Activated CD8-positive, alpha-beta T cell treated with anti-CD3 and anti-CD28 coated beads for 36 hours (primary cell): ENCODE data around the gene TMEM178A. TPM values are rescaled to one million over a fixed set of nuclear protein-coding genes. Genes with fewer than 3 reads are reported as not detected.

Source experiments
- ATAC-seq: fragments of 200-7000 bp; cut with Tn5 transposase; one replicate; pipeline ENCODE4 v1.10.0; 2021; ENCODE audit warnings: mild to moderate bottlenecking, moderate library complexity
- CTCF ChIA-PET: fragments of 350-600 bp; sonication (Branson Sonifier 250); formaldehyde crosslinking; loops from one replicate; lab custom pipeline; 2021; ENCODE audit warnings: antibody characterized with exemption; lab: Charles Lee
- POLR2A ChIA-PET: fragments of 350-600 bp; sonication (Branson Sonifier 250); formaldehyde crosslinking; loops from one replicate; lab custom pipeline; 2021; ENCODE audit warnings: antibody characterized with exemption; lab: Charles Lee
- DNase-seq: peaks from one replicate; pipeline ENCODE4 v3.0.0-alpha.2; 2020
- H3K27ac Mint-ChIP-seq: one replicate; pipeline ENCODE4 v1.8.0; 2021; ENCODE audit warnings: mild to moderate bottlenecking, mixed read lengths
- H3K27me3 Mint-ChIP-seq: one replicate; pipeline ENCODE4 v1.8.0; 2021; ENCODE audit warnings: mixed read lengths
- H3K36me3 Mint-ChIP-seq: one replicate; pipeline ENCODE4 v1.8.0; 2021; ENCODE audit warnings: low read depth, mixed read lengths
- H3K4me1 Mint-ChIP-seq: one replicate; pipeline ENCODE4 v1.8.0; 2021; ENCODE audit warnings: low read depth, mixed read lengths
- H3K4me3 Mint-ChIP-seq: one replicate; pipeline ENCODE4 v1.8.0; 2021; ENCODE audit warnings: mild to moderate bottlenecking, moderate library complexity, mixed read lengths
- H3K9me3 Mint-ChIP-seq: one replicate; pipeline ENCODE4 v1.8.0; 2021; ENCODE audit warnings: mixed read lengths
- CTCF ChIP-seq: fragments of 200-600 bp; IDR thresholded peaks from one replicate; pipeline ENCODE4 v1.8.0; 2022; ENCODE audit warnings: antibody characterized with exemption, mild to moderate bottlenecking
- intact Hi-C: fragments of 100-400 bp; cut with micrococcal nuclease; formaldehyde crosslinking; loops from one replicate; pipeline ENCODE4 v1.10.0; 2022
- total RNA-seq, 2 experiments: library from RNA; stranded (reverse); gene quantifications; one replicate each; pipeline ENCODE4 v1.2.3, GENCODE V29; 2021

Gene TMEM178A
- total RNA-seq, 2 experiments from 2014 or later: 0.23 to 0.31 TPM

- Mint-ChIP-seq H3K36me3 (peaks cover 49% of the 10 kb centered on the region), H3K9me3 (no peaks in the 10 kb centered on the region), H3K27ac (no peak overlapping the region), H3K4me1 (peaks cover 2% of the 10 kb centered on the region), H3K4me3 (no peak overlapping the region), H3K27me3 (no peaks in the 10 kb centered on the region)
- ATAC-seq: no peak
- no peak for DNase-seq
- intact Hi-C loops: no loop called here
- ChIA-PET CTCF (interaction anchor here (6.4 kb wide), 1 partner anchor 12 kb away, joined by 26 read pairs; no protein-coding TSS in a partner anchor), POLR2A (no interaction called here)
- no peak for TF ChIP-seq CTCF
Measured at GRCh38 chr2:39741871-39742270, 76.2 kb downstream of the TMEM178A start.

GRCh38 chr2:39743269-39743776, 77.6 kb downstream of the TMEM178A start:
- no peaks in the 10 kb centered on the region for H3K9me3 Mint-ChIP-seq
- H3K36me3 Mint-ChIP-seq: peaks cover 37% of the 10 kb centered on the region
- no peak for DNase-seq
- no peak overlapping the region for H3K4me3 Mint-ChIP-seq
- ChIA-PET POLR2A (no interaction called here), CTCF (interaction anchor here (6.4 kb wide), 1 partner anchor 14 kb away, joined by 26 read pairs; no protein-coding TSS in a partner anchor)
- no peak overlapping the region for H3K27ac Mint-ChIP-seq
- no peaks in the 10 kb centered on the region for H3K27me3 Mint-ChIP-seq
- no peaks in the 10 kb centered on the region for H3K4me1 Mint-ChIP-seq
- intact Hi-C loops: no loop called here
- ATAC-seq: no peak
- no peak for TF ChIP-seq CTCF

GRCh38 chr2:39755466-39755865, 89.7 kb downstream of the TMEM178A start:
- no peak overlapping the region for H3K27ac Mint-ChIP-seq
- no peak for ATAC-seq
- no peaks in the 10 kb centered on the region for H3K27me3 Mint-ChIP-seq
- H3K36me3 Mint-ChIP-seq: peaks cover 64% of the 10 kb centered on the region
- intact Hi-C loops: no loop called here
- H3K9me3 Mint-ChIP-seq: no peaks in the 10 kb centered on the region
- no peak overlapping the region for H3K4me3 Mint-ChIP-seq
- no peak for DNase-seq
- ChIA-PET CTCF (no interaction called here), POLR2A (no interaction called here)
- H3K4me1 Mint-ChIP-seq: no peaks in the 10 kb centered on the region
- TF ChIP-seq CTCF: no peak

GRCh38 chr2:39757156-39757555, 91.4 kb downstream of the TMEM178A start:
- TF ChIP-seq CTCF: no peak
- no peak overlapping the region for H3K27ac Mint-ChIP-seq

GRCh38 chr2:39762448-39762847, 96.7 kb downstream of the TMEM178A start:
- no peak overlapping the region for H3K4me3 Mint-ChIP-seq
- DNase-seq (no peak), ATAC-seq (no peak)
- H3K27ac Mint-ChIP-seq: no peak overlapping the region
- ChIA-PET CTCF (no interaction called here), POLR2A (no interaction called here)
- peaks cover 7% of the 10 kb centered on the region for H3K4me1 Mint-ChIP-seq
- TF ChIP-seq CTCF: no peak
- no peaks in the 10 kb centered on the region for H3K27me3 Mint-ChIP-seq
- H3K9me3 Mint-ChIP-seq: no peaks in the 10 kb centered on the region
- peaks cover 69% of the 10 kb centered on the region for H3K36me3 Mint-ChIP-seq
- intact Hi-C loops: no loop called here

More at GRCh38 chr2:39757156-39757555, 91.4 kb downstream of the TMEM178A start:
- intact Hi-C loops: no loop called here
- H3K36me3 Mint-ChIP-seq: peaks cover 69% of the 10 kb centered on the region
- no peaks in the 10 kb centered on the region for H3K9me3 Mint-ChIP-seq
- no peaks in the 10 kb centered on the region for H3K4me1 Mint-ChIP-seq
- no peak overlapping the region for H3K4me3 Mint-ChIP-seq
- POLR2A ChIA-PET: no interaction called here
- ATAC-seq (no peak), DNase-seq (no peak)
- CTCF ChIA-PET: no interaction called here
- no peaks in the 10 kb centered on the region for H3K27me3 Mint-ChIP-seq

Other genes with a start within 250 kb of the TMEM178A start
- 10 to 100 TPM in 1 of 2 experiments, 1 to 10 TPM in 1; 6.5 to 12.5 TPM for gene MAP4K3, start 228.6 kb upstream of the TMEM178A start, total RNA-seq
- 10 to 100 TPM; 16.9 to 18.1 TPM for gene THUMPD2, start 113.3 kb downstream of the TMEM178A start, total RNA-seq